Small intestine (tissue), 7 donors: Measurements from ENCODE around the gene BACH2. TPM values are rescaled to one million over a fixed set of nuclear protein-coding genes. Genes with fewer than 3 reads are reported as not detected.

Experiments used
- DNase-seq, 2 donors: peaks; one replicate each; pipeline versions ENCODE4 v3.0.0 to v3.0.0-alpha.2; 2013
- FAIRE-seq: peaks from 2 replicates; lab custom pipeline; 2012; peaks lifted over from hg19 to GRCh38; lab: Jason Lieb, UNC
- H3K27ac ChIP-seq, 3 donors: one replicate each; pipeline ENCODE4 v1.5.1; 2013; ENCODE audit warnings: low read length in 2 of 3, mild to moderate bottlenecking in 2 of 3, control low read depth in 1 of 3, inconsistent platforms in 1 of 3, low read depth in 1 of 3, moderate library complexity in 1 of 3
- H3K27me3 ChIP-seq, 3 donors: one replicate each; pipeline ENCODE4 v1.6.1; 2013; ENCODE audit warnings: low read length in 3 of 3, inconsistent platforms in 1 of 3; ENCODE audit not compliant: control insufficient read depth in 3 of 3, insufficient read depth in 3 of 3
- H3K36me3 ChIP-seq, 3 donors: one replicate each; pipeline ENCODE4 v1.6.1; 2013; ENCODE audit warnings: low read length in 3 of 3, inconsistent platforms in 1 of 3, low read depth in 1 of 3, mild to moderate bottlenecking in 1 of 3, moderate library complexity in 1 of 3; ENCODE audit not compliant: control insufficient read depth in 3 of 3, insufficient read depth in 2 of 3
- H3K4me1 ChIP-seq, 3 donors: one replicate each; pipeline ENCODE4 v1.6.1; 2013; ENCODE audit warnings: low read length in 2 of 3, inconsistent platforms in 1 of 3, low read depth in 1 of 3, mild to moderate bottlenecking in 1 of 3, moderate library complexity in 1 of 3; ENCODE audit not compliant: control insufficient read depth in 3 of 3, insufficient read depth in 2 of 3
- H3K4me3 ChIP-seq, 3 donors: one replicate each; pipeline ENCODE4 v1.5.1; 2013; ENCODE audit warnings: low read length in 3 of 3, control low read depth in 1 of 3, inconsistent platforms in 1 of 3, low read depth in 1 of 3, mild to moderate bottlenecking in 1 of 3, moderate library complexity in 1 of 3
- H3K9me3 ChIP-seq, 2 donors: one replicate each; pipeline ENCODE4 v1.6.1; 2013; ENCODE audit warnings: low read depth in 1 of 2, low read length in 1 of 2; ENCODE audit not compliant: control insufficient read depth in 2 of 2, insufficient read depth in 1 of 2
- WGBS, 3 donors: extraction: QIAGEN DNeasy Blood & Tissue Kit; methylation state at CpG; one replicate each; pipeline ENCODE4 v1.1.7; 2013; 5-methylcytosine and 5-hydroxymethylcytosine counted together
- polyA plus RNA-seq, 4 donors: library from polyadenylated mRNA; stranded (reverse) in 3 of 4; unstranded in 1 of 4; fragments of 200-250 nt in 3 of 4; fragments of 120-200 nt in 1 of 4; gene quantifications; one replicate each; pipeline versions ENCODE4 v1.2.1 to v1.2.3, GENCODE V29; 2013
- donor health status: healthy with polysubstance abuse.
- donor health status: control.
- donor health status: control.
- donor health status: Bipolar disorder and iron deficiency.
- donor health status: healthy.

The BACH2 gene
- polyA plus RNA-seq, 4 donors: under 0.01 to 1.4 (median 0.67) TPM; not detected in 1

GRCh38 chr6:89984926-89985750 is 311.5 kb downstream of the BACH2 start:
- no peaks in the 10 kb centered on the region for H3K9me3 ChIP-seq
- H3K27ac ChIP-seq: peak overlapping the region in 1 of 3 donors; percentile 14
- no peak overlapping the region for H3K4me3 ChIP-seq
- peak in 1 of 2 donors; percentile 27 for DNase-seq
- FAIRE-seq: no peak
- peaks cover 0 to 2% (median 0%) of the 10 kb centered on the region in 3 donors for H3K27me3 ChIP-seq
- H3K4me1 ChIP-seq: no peaks in the 10 kb centered on the region
- no peaks in the 10 kb centered on the region for H3K36me3 ChIP-seq
- WGBS, 3 donors: 53 to 61% (median 54%) methylated on average over 12 of the region's 12 CpGs

DNA sequence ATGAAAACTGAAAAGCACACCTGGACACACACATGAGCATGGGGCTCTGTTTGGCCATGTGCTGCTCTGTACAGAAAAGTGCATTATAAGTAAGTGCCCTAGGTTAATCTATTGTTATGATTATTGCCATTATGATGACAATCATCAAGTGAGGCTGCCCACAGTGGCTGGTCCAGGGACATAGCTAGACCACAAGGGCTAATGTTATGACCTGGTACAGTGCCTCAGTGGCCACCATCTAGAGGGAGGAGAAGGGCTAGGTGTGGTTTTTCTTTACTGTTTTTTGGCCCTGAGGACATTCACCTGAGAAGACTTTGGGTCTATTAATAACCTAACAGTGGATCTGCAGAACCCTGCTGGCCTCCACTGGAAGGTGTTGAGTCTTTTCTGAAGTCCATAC is 316.3 kb downstream of the BACH2 start:
- DNase-seq (no peak), FAIRE-seq (no peak)
- no peaks in the 10 kb centered on the region for H3K36me3 ChIP-seq
- H3K9me3 ChIP-seq: no peaks in the 10 kb centered on the region
- no peak overlapping the region for H3K27ac ChIP-seq
- H3K27me3 ChIP-seq: peaks cover 0 to 2% (median 0%) of the 10 kb centered on the region in 3 donors
- no peaks in the 10 kb centered on the region for H3K4me1 ChIP-seq
- no peak overlapping the region for H3K4me3 ChIP-seq

GRCh38 chr6:89979481-89980119 is 317.0 kb downstream of the BACH2 start:
- FAIRE-seq: no peak
- Histone ChIP-seq H3K36me3 (no peaks in the 10 kb centered on the region), H3K27ac (no peak overlapping the region), H3K9me3 (no peaks in the 10 kb centered on the region), H3K4me1 (no peaks in the 10 kb centered on the region), H3K27me3 (no peaks in the 10 kb centered on the region), H3K4me3 (no peak overlapping the region)
- no peak for DNase-seq
- WGBS, 3 donors: 66 to 86% (median 72%) methylated on average over 6 of the region's 6 CpGs

- Histone ChIP-seq H3K9me3 (no peaks in the 10 kb centered on the region), H3K27me3 (no peaks in the 10 kb centered on the region), H3K4me3 (no peak overlapping the region), H3K36me3 (no peaks in the 10 kb centered on the region), H3K4me1 (no peaks in the 10 kb centered on the region), H3K27ac (no peak overlapping the region)
- FAIRE-seq: no peak
- DNase-seq: no peak
- 64 to 77% (median 71%) methylated on average over 5 of the region's 5 CpGs for WGBS, 3 donors
Measured at GRCh38 chr6:89978749-89979145, 317.9 kb downstream of the BACH2 start.

DNA sequence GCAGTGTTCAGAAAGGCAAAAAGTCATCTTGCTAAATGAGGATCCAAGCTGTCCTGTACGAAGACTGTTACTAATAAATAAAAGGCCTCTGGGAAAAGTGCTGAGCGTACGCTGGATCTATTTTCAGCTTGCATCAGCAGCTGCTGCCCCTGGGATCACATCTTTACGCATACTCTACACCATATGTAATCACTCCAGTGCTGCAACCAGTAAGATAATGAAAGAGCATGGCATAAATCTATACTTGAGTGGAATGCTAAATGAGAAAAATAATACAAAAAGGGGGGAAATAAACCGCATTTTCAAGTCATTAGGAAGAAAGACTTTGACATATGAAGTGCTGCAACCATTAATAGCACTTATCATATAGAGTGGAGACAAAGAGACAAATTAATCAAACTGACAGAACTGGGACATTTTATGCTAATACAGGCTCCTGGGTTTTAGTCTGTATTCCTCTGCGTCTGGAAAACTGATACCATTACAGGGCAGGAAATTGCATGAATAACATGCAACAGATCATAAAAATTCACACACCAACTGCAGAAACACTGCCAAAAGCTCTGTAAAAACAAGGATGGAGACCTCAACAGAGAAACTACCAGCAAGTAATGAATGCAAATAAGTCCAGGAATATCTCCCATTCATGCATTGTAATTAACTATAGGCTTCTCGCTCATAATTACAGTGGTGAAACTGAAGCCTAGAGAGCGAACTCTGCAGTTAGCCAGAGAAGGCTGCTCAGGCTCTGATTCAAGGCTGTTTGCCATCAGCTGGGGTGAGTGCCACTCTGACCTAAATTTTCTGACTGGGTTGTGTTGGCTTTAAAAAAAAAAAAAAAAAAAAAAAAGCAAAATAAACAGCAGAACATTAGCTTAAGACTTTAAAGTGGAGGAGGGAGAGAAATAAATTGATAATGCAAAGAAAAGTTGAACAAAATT is 318.6 kb downstream of the BACH2 start:
- WGBS, 3 donors: 66 to 82% (median 79%) methylated on average over 8 of the region's 8 CpGs
- Histone ChIP-seq H3K36me3 (no peaks in the 10 kb centered on the region), H3K27me3 (no peaks in the 10 kb centered on the region), H3K4me1 (no peaks in the 10 kb centered on the region), H3K9me3 (no peaks in the 10 kb centered on the region), H3K4me3 (no peak overlapping the region), H3K27ac (no peak overlapping the region)
- FAIRE-seq: no peak
- DNase-seq: peak in 1 of 2 donors; percentile 17

DNA sequence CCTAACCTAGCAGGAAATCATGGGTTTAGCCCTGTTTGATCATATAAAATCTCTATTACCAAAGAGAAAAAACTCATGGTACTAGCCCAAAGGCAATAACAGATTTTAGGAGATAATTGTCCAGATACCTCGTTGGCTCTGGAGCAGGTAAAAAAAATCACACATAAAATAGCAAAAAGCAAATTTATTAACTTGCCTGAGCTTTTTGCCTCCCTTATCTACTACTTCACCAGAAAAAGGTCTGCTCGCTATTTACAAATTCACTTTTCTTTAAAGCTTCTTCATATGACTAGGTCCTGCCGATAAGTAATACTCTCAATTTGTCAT is 320.0 kb downstream of the BACH2 start:
- H3K27ac ChIP-seq: no peak overlapping the region
- no peaks in the 10 kb centered on the region for H3K9me3 ChIP-seq
- no peaks in the 10 kb centered on the region for H3K27me3 ChIP-seq
- H3K36me3 ChIP-seq: no peaks in the 10 kb centered on the region
- DNase-seq (no peak), FAIRE-seq (no peak)
- 66 to 83% (median 71%) methylated on average over 3 of the region's 3 CpGs for WGBS, 3 donors
- no peaks in the 10 kb centered on the region for H3K4me1 ChIP-seq
- H3K4me3 ChIP-seq: no peak overlapping the region

GRCh38 chr6:89975991-89976693 is 320.5 kb downstream of the BACH2 start:
- FAIRE-seq: no peak
- DNase-seq: no peak
- Histone ChIP-seq H3K27ac (no peak overlapping the region), H3K4me1 (no peaks in the 10 kb centered on the region), H3K9me3 (no peaks in the 10 kb centered on the region), H3K36me3 (no peaks in the 10 kb centered on the region), H3K4me3 (no peak overlapping the region), H3K27me3 (no peaks in the 10 kb centered on the region)
- 84 to 88% (median 87%) methylated on average over 12 of the region's 12 CpGs for WGBS, 3 donors

DNA sequence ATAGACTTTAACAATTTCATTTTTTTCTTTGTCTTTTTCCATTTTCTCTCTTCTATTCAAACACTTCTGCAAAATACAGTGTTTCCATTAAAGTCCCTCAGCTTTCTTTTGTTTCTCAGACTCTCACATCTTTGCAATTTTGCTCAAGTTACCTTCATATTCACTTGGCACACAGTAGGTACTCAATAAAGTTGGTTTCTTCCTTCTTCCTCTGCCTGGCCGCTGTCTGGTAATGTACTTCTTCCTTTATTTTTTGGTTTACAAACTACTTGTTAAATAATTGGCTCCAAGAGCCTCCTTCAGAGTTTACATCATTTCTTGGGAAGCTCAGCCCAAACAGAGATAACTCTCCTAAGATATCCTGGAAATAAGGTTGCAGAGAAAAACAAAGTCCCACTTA is 321.3 kb downstream of the BACH2 start:
- Histone ChIP-seq H3K4me1 (no peaks in the 10 kb centered on the region), H3K27me3 (no peaks in the 10 kb centered on the region), H3K27ac (no peak overlapping the region), H3K9me3 (no peaks in the 10 kb centered on the region), H3K4me3 (no peak overlapping the region), H3K36me3 (no peaks in the 10 kb centered on the region)
- WGBS, 3 donors: 68 to 96% (median 81%) methylated on average over 1 of the region's 1 CpG
- DNase-seq (no peak), FAIRE-seq (no peak)
